Glutamatergic neuron (in vitro differentiated cells): ENCODE measurements around the gene MACROD2. TPM values are rescaled to one million over a fixed set of nuclear protein-coding genes. Genes with fewer than 3 reads are reported as not detected.

Source experiments
- DNase-seq: peaks from one replicate; pipeline ENCODE4 v3.0.0; 2022
- H3K27ac Mint-ChIP-seq: one replicate; pipeline ENCODE4 v1.8.0; 2020; ENCODE audit warnings: mild to moderate bottlenecking, mixed read lengths, inconsistent platforms; ENCODE audit not compliant: unreplicated experiment
- H3K27me3 Mint-ChIP-seq: one replicate; pipeline ENCODE4 v1.8.0; 2020; ENCODE audit warnings: mild to moderate bottlenecking, moderate library complexity, mixed read lengths, inconsistent platforms; ENCODE audit not compliant: unreplicated experiment
- H3K36me3 Mint-ChIP-seq: one replicate; pipeline ENCODE4 v1.8.0; 2020; ENCODE audit warnings: mild to moderate bottlenecking, mixed read lengths, inconsistent platforms; ENCODE audit not compliant: unreplicated experiment
- H3K4me1 Mint-ChIP-seq: one replicate; pipeline ENCODE4 v1.8.0; 2020; ENCODE audit warnings: mild to moderate bottlenecking, low read depth, mixed read lengths, inconsistent platforms; ENCODE audit not compliant: unreplicated experiment
- H3K4me3 Mint-ChIP-seq: one replicate; pipeline ENCODE4 v1.8.0; 2020; ENCODE audit warnings: mild to moderate bottlenecking, mixed read lengths, inconsistent platforms; ENCODE audit not compliant: unreplicated experiment
- H3K9me3 Mint-ChIP-seq: one replicate; pipeline ENCODE4 v1.8.0; 2020; ENCODE audit warnings: mild to moderate bottlenecking, moderate library complexity, mixed read lengths, inconsistent platforms; ENCODE audit not compliant: unreplicated experiment
- CTCF ChIP-seq: fragments of 200-600 bp; sonication (generic); IDR thresholded peaks from one replicate; pipeline ENCODE4 v1.5.0; 2021; ENCODE audit not compliant: partially characterized antibody, unreplicated experiment
- total RNA-seq: library from RNA; stranded (reverse); fragmentation: NEBNext Ultra II Directional; extraction: Animal tissue kit (Norgen Biotek cat#: 25700); gene quantifications from one replicate; pipeline ENCODE4 v1.2.1, GENCODE V29; 2021; ENCODE audit not compliant: unreplicated experiment

MACROD2 gene
- total RNA-seq, 1 donor from 2014 or later, result 8.7 TPM

GRCh38 chr20:14617123-14617522 lies 621.8 kb downstream of the MACROD2 start:
- H3K9me3 Mint-ChIP-seq, result no peaks in the 10 kb centered on the region
- H3K27me3 Mint-ChIP-seq, result no peaks in the 10 kb centered on the region
- no peak for TF ChIP-seq CTCF
- H3K4me1 Mint-ChIP-seq, result peaks cover 2% of the 10 kb centered on the region
- no peak overlapping the region for H3K4me3 Mint-ChIP-seq
- no peaks in the 10 kb centered on the region for H3K36me3 Mint-ChIP-seq
- H3K27ac Mint-ChIP-seq, result no peak overlapping the region
- DNase-seq, result no peak

DNA sequence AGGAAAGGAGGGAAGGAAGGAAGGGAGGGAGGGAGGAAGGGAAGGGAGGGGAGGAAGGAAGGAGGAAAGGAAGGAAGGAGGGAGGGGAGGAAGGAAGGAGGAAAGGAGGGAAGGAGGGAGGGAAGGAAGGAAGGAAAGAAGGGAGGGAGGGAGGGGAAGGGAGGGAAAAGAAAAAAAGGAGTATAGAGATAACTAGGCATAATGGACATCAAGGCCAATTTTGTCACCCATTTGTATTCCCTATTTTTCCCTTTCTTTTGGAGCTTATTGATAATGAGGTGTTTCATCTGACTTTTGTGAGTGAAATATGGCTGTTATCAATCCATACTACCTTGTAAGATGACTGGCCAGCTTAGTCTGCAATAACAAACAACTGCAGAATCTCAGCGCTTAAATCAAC lies 624.1 kb downstream of the MACROD2 start:
- TF ChIP-seq CTCF, result no peak

DNA sequence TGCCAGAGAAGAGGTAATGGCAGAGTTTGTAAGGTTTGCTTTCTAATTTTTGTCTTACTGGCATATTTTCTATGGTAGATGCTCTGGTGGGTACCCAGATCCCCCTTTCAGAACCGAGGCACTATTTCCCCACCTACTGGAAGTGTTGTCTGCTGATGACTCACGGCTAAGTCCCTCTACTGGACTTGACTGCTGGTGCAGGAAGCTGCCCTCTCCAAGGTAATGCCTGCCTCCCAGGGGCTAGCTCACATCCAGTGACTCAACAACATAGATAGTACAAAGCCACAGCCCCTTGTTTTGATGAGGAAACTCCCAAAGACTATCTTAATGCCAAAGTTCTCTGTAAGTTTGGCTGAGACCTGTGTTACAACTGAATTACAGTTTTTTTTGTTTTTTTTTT lies 627.5 kb downstream of the MACROD2 start:
- Mint-ChIP-seq H3K4me1 (no peaks in the 10 kb centered on the region), H3K27ac (no peak overlapping the region), H3K4me3 (no peak overlapping the region), H3K36me3 (no peaks in the 10 kb centered on the region), H3K27me3 (no peaks in the 10 kb centered on the region), H3K9me3 (no peaks in the 10 kb centered on the region)
- DNase-seq, result no peak
- no peak for TF ChIP-seq CTCF

More for the DNA sequence above, 624.1 kb downstream of the MACROD2 start:
- peaks cover 2% of the 10 kb centered on the region for H3K4me1 Mint-ChIP-seq
- no peaks in the 10 kb centered on the region for H3K9me3 Mint-ChIP-seq
- no peaks in the 10 kb centered on the region for H3K27me3 Mint-ChIP-seq
- no peak overlapping the region for H3K27ac Mint-ChIP-seq
- no peak overlapping the region for H3K4me3 Mint-ChIP-seq
- DNase-seq, result no peak
- no peaks in the 10 kb centered on the region for H3K36me3 Mint-ChIP-seq

- Mint-ChIP-seq H3K9me3 (no peaks in the 10 kb centered on the region), H3K27me3 (no peaks in the 10 kb centered on the region), H3K36me3 (no peaks in the 10 kb centered on the region), H3K4me3 (no peak overlapping the region), H3K27ac (no peak overlapping the region), H3K4me1 (no peaks in the 10 kb centered on the region)
- DNase-seq, result no peak
- no peak for TF ChIP-seq CTCF
Observed at GRCh38 chr20:14631011-14631410, 635.7 kb downstream of the MACROD2 start.

GRCh38 chr20:14632906-14633305 lies 637.6 kb downstream of the MACROD2 start:
- DNase-seq, result no peak
- H3K4me1 Mint-ChIP-seq, result no peaks in the 10 kb centered on the region
- no peak overlapping the region for H3K4me3 Mint-ChIP-seq
- no peak overlapping the region for H3K27ac Mint-ChIP-seq
- no peaks in the 10 kb centered on the region for H3K36me3 Mint-ChIP-seq
- TF ChIP-seq CTCF, result no peak
- H3K9me3 Mint-ChIP-seq, result no peaks in the 10 kb centered on the region
- no peaks in the 10 kb centered on the region for H3K27me3 Mint-ChIP-seq
